ENCODE data around the gene AP3D1.
"Not testable (repeated sequence)": the region's sequence is repeated elsewhere in the genome, so short reads cannot be mapped to it uniquely, and the experiment has no call there.

The AP3D1 gene

DNA sequence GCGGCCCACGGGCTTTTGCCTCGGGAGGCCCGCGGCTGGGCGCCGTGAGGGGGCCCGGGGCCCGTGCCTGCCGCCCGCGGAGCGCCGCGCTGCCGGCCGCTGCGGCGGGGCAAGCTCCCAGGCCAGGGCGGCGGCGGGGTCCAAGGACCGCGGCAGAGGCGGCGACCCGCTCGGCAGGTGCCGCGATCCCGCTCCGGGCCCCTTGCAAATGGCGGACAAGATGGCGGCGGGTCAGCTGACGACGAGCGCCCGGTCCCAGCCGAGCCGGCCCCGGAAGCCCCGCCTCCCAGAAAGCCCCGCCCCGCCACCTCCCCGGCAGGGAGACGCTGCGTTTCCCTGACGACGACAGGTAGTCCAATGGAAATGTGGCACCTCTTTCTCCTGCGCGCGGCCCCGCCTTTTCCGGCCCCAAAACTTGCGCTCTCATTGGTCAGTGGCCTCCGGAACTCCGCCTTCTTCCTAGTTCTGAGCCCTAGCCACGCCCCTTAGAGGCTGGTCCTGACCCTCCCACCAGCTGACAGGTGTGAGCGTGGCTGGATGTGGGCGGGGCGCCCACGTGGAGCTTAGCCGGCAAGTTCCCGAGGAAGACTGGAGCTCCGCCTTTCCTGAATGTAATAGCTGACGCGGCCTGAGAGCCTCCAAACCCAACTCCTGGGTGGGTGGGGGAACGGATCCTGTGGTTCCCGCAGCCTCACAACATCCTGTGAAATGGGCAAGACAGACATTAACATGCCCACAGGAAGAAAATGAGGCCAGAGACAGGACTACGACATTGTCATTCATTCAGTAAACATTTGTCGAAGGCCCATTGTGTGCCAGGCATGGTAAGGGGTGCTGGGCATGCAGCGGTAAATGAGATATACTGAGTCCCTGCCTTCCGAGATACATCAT, at the start of gene AP3D1:
Gene AP3D1, minus strand, starts transcription at position 228 of the 891 bp plus-strand sequence. CDS start 232 bp downstream, outside the sequence.
- peak; percentile 100 for DNase-seq

DNA sequence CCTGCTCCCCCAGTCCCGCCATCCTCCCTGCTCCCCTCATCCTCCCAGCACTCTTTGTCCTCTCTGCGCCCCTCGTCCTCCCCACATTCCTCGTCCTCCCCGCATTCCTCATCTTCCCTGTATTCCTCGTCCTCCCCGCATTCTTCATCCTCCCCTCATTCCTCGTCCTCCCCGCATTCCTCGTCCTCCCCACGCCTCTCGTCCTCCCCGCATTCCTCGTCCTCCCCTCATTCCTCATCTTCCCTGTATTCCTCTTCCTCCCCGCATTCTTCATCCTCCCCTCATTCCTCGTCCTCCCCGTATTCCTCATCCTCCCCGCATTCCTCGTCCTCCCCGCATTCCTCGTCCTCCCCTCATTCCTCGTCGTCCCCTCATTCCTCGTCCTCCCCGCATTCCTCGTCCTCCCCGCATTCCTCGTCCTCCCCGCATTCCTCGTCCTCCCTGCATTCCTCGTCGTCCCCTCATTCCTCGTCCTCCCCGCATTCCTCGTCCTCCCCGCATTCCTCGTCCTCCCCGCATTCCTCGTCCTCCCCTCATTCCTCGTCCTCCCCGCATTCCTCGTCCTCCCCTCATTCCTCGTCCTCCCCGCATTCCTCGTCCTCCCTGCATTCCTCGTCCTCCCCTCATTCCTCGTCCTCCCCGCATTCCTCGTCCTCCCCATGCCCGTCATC, 49.4 kb upstream of the AP3D1 start:
- not testable (repeated sequence) for DNase-seq

DNA sequence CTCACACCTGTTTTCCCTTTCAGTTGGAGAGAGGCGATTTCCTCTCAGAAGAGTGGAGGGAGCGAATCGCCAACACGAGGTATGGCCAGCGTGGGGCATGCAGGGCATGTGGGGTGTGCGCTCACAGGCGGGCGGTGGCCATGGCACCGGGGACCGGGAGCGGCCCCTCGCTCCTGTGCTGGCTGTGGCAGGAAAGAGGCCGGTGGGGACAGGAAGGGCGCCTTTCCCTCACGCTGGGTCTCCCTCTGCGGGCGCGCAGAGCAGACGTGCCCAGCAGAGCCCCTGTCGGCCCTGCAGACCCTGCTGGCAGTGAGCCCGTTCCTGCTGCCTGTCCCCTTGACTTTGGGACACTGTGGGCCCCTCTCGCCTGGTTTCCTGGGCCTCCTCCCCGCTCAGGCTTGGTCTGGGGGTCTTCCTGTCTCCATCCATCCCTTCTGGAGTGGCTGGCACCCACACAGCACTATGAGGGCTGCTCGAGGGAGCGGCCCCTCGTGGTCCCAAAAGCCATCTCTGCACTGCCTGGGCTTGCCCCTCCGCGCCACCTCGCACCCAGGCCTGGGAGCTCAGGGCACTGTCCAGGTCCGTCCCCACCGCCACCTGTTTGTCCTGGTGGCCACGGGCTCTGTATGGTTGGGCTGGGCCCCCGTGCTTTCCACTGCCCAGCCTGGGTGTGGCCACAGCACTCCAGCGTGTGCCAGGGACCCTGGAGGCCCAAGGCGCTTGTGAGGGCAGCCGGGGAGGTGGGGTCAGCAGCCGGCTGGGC, 48.7 kb upstream of the AP3D1 start:
- DNase-seq: no peak

DNA sequence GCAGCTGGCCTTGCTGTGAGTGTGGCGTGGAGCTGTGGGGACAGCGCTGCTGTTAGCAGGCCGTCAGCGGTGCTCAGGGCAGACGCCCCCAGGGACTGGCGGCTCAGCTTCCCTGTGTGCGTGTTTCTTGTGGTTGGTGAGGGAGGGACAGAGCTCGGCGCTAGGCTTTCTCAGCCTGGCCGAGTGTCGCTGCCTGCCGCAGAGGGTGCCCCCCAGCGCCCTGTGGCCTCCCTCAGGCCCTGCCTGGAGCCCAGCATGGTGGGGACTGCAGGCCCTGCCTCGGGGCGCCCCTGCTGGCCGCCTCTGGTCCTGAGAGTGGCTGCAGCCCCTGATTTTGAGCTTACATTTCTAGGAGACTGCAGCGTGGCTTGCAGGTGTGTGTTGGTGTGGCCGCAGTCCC, 47.8 kb upstream of the AP3D1 start:
- no peak for DNase-seq

DNA sequence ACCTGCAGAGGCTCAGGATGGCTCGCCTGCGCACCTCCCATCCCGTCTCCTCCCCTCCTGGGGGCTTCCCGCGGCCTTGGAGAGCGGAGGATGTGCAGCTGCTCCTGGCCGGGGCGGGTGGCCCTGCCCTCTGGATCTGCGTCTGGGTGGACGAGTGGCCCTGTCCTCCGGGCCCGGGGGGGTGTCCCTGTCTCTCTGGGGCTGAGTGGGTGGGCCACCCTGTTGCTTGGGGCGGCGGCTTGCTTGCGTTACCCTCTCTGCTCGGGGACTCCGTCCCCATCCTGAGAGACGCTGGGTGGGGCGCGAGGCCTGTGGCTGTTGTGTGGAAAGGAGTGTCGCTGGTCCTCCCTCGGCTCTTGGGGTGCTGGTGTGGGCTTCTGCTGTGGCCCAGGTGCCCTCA, 47.0 kb upstream of the AP3D1 start:
- no peak for DNase-seq

DNA sequence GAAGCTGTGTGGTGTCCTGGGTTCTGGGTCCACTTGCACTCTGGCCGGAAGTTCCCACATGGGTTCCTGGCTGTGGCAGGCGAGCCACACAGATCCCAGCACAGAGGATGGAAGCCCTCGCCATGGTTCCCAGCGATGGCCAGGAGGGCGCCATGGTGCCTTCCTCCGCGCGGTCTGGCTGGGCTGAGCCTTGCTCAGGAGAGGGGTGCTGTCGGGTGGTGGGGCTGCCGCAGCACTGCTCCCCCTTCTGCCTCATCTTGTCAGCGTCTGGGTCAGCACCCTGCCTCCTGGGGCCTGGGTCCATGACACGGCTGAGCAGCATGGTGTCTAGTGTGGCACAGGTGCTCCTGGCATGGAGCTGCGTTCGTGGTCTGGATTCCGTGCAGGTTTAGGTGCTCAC, 45.9 kb upstream of the AP3D1 start:
- no peak for DNase-seq

DNA sequence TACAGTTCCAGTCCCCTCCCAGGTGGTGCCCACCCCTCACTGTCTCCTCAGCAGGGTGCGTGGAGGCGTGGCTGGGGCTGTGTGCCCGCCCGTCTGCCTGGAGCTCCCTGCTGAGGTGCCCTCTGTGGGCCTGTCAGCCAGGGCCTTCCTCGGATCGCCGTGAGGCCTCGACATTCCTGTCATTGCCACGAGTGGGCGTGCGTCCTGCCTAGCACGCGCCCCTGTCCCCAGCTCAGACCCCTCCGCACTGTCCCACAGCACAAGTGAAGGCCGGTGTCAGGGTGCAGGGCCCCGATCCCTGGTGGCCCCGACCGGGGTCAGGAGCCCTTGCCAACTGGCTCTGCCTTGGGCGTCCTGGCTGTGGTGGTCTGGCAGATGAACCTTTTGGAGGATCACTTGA, 44.5 kb upstream of the AP3D1 start:
- no peak for DNase-seq

DNA sequence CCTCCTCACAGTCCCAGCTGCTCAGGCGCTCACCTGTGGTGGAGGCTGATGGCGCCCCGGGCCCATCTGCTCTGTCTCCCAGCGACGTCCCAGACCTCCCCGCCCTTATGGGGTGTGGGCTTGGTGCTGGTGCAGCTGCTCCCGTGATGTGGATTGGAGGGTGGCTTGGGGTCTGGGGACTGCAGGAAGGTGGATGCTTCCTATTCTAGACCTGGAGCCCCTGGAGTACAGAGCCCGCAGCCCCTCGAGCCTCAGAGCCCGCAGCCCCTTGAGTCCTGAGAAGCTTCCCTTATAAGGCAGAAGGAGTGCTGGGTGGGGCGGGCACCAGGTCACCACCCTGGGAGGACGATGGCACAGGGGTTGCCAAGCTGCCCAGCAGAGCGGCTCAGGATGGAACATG, 44.0 kb upstream of the AP3D1 start:
- DNase-seq: no peak

DNA sequence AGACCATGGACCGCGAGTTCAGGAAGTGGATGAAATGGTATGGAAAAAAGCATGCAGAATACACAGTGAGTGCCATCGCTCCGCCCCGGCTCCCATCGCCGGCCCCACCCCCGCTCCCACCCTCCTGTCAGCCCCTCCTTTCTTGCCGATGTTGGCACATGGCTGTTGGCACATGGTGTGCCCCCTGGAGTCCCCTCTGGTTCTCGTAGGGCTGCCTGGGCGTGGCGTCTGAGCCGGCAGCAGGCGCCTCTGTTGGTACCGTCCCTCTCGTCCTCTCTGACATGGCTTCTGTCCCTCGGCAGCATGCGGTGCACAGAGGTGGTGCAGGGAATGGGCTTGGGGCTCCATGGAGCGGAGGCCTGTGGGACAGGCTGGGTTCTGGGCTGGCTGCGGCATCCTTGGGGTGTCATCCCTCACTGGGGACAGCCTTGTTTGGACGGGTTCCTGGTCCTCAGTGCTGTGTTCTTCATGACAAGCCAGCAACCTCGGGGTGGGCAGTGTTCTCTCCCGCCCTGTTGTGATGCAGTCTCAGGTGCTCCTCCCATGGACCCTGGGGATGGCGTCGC, 43.2 kb upstream of the AP3D1 start:
- no peak for DNase-seq

DNA sequence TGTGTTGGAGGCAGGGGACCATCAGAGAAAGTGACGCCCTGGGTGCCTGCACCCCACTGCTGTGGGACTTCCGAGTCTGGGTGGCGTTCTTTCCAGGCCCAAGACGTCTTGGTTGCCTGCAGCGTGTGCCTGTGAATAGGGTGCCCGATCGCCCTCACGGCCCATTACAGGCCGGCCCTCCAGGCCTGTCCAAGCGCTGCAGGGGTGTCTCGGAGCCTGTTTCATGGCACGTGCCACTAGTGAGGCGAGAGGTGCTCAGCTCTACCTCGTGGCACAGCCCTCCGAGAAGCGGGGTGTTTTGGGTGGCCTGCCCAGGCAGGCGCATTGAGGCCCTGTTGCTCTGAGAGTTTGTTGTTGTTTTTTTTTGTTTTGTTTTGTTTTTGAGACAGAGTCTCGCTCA, 42.4 kb upstream of the AP3D1 start:
- no peak for DNase-seq

DNA sequence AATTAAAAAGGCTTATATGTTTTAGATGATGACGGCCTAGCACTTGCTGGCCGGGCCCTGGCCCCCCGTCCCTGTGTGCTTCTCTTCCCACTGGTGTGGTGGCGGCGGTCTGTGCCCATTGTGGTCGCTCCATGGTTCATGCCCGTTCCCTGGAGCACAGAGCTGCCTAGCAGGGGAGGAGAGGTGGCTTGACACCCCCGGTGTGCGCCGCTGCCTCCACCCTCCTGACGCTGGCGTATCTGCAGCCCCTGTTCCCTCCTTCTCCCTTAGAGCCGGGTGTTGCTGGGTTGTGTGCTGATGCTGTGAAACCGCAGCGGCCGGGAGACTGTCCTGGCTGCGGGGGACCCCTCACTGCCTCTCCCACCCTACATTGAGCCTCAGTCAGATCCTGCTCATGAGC, 41.5 kb upstream of the AP3D1 start:
- DNase-seq: no peak

DNA sequence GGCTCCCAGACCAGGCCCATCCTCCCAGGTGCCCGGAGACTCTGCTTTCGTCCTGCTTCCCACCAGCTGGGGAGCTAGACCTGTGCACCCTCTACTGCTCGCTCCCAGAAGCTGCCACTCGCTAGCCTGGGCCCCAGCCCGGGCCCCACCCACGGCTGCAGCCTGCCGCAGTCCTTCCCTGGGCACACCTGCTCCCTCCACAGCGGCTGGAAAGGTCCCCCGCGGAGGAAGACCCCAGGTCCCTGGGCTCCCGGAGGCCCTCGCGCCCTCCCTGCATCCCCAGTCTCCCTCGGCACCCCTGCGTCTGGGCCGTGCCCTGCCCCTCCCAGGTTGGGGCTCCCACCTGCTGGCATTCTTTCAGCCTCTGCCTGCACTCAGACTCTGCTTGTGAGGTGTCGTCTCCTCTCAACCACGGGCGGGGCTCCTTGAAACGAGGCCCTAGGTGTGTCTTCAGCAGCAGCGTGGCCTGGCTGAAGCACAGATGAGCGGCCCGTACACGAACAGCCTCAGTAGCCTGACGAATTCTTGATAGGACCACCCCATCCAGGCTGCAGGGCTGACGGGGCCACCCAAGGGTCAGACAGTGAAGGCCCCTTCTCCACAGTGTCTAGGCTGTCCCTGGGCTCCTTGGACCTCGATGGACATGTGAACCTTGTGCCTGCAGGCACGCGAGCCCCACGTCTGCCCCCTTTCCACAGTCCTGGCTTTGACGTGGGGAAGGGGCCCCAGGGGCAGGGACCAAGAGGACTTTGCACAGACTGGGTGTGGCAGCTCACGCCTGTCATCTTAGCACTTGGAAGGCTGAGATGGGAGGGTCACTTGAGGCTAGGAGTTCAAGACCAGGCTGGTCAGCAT, 40.3 kb upstream of the AP3D1 start:
- DNase-seq: no peak

DNA sequence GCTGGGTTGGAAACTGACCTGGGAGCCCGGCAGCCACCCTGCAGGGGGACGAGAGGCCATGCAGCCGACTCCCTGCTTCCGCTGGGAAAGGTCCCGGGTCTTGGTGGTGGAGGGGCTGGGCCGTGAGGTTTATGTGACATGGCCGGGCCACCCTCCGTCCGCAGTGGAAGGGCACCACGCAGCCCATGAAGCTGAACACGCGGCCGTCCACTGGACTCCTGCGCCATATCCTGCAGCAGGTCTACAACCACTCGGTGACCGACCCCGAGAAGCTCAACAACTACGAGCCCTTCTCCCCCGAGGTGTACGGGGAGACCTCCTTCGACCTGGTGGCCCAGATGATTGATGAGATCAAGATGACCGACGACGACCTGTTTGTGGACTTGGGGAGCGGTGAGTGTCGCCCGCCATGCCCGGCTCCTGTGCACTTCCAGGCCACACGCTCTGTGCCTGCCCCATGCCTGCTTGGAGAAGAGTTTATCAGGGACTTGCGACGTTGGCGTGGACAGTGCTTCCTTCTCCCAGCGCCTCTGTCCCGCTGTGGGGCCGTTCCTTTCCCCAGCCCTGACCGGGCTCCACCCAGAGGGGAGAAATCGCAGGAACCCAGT, 39.6 kb upstream of the AP3D1 start:
- DNase-seq: no peak

DNA sequence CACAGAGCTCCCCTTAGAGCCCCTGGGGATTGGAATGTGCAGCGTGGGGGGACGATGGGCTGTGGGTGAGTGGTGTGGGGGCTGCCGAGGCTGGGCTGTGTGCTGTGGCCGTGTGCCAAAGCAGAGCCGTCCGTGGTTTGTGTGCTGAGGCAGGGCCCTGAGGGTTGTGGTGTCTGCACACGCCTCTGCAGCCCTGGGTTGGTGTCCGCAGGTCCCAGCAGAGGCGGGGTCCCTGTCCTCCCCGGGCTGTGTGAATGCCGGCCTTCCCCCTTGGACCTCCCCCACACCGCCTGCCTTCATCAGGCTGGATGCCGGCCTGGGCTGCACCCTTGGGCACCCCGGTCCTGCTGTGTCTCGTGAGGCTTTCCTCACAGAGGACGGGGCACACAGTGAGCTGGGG, 38.5 kb upstream of the AP3D1 start:
- DNase-seq: no peak

DNA sequence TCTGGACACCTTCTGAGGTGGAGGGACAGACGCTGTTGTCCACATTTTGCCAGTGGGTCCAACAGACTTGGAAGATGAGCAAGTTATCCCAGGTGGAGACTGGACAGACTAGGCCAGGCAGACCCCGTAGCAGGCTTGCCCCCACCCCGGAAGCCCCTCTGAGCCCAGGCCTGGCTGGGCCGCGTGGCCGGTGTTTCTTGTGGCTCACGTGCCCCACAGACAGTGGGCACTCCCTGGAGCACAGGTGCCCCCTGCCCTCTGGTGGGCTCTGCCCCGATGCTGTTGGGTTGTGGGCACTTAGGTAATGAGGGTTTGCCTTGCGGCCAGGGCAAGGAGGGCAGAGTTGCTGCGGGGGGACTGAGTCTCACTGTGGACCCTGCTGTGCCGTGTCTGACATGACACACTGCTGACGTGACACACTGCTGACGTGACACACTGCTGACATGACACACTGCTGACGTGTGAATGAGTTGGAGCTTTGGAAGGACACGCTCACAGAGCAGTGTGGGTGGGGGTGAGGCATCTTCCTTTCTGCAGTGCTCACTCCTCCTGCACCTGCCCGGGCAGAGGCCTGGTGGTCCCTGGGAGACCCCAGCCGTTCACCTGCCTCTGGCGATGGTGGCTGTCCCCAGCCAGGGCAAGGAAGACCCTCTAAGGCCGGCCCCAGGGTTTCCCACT, 37.5 kb upstream of the AP3D1 start:
- no peak for DNase-seq

DNA sequence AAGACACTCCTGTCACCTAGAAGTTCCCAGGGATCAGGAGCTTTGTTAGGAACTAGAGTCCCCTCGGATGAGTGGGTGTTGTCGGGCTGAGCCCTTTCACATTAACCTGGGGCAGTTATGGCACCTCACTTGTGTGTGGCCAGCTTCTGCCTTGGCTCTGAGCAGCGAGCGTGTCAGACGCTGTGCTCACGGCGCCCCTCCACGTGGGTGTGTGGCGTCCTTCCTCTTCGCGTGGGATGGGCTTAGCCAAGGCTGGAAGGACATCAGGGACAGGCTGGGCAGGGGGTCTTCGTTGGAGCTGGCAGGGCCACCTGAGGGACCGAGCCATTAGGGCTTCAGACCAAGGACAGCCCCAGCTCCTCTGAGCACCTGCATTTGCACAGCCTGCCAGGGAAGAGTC, 35.8 kb upstream of the AP3D1 start:
- DNase-seq: no peak

DNA sequence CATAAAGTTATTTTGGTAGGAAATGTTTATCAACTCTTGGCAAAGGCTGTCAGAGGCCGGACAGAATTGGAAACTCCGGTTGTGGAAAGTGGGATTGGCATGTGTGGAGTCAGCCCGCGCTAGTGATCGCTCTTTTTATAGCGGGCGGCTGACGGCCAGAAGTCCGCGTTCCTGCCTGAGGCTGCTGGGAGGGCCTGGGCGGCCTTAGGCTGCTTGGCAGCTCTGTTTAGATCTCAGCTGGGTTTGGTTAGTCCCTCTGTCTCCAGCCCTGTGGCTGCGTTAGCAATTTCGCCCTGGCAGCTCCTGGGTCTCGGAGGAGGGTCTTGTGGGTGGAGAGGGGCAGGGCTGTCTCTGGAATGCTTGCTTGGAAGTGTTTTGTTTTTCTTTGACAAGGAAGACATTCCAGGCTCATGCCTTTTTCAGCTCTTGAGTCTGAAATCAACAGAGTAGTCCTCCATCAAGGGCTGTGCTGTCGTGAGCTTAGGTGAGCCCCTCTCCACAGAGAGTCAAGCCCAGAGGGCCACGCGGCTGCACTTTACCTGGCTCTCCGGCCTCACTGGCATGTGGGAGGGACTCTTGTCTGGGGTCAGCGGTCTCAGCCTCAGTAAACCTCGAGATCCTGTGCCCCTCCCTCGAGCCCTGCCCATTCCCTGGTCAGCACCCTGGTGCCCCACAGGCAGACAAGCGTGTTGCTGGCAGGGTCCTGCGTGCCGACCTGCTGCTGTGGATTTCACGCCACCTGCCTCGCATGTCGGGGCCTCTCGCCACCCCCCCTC, 34.9 kb upstream of the AP3D1 start:
- no peak for DNase-seq

DNA sequence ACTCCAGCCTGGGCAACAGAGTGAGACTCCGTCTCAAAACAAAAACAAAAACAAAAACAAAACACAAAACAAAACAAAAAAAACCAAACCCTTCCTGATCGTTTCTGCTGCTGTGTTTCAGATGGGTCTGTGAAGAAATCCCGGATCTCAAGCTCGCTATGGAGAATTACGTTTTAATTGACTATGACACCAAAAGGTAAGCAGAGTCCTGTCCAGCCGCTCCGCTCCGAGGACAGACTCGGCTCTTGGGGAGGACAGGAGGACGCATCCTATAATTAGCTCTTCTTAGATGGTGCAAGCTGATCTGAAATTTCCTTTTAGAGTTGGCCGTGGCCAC, 34.3 kb upstream of the AP3D1 start:
- DNase-seq: no peak

DNA sequence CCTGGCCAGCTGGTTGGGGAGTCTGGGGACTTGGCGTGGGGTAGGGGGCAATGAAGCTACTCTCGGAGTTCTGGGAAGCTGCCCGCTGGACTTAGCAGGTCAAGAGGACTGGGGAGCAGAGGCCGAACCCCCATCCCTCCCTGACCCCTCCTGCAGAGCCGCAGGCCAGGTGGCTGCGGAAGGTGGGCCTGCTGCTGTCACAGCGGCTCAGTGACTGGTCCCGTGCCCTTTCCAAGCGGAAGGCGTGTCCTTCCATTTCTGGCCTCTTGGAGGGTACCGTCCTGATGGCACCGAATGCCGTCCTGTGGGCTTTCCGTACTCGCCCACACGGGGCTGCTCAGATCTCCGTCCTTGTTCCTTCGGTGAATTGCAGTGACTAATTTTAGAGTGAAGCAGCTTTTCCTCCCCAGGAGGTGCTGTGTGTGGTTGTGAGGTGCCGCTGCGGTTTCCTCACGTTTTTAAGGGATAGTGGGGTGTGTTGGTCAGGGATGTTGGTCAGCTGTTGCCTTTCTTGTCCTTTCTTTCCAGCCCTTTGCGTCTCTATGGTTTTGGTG, 33.1 kb upstream of the AP3D1 start:
- no peak for DNase-seq

DNA sequence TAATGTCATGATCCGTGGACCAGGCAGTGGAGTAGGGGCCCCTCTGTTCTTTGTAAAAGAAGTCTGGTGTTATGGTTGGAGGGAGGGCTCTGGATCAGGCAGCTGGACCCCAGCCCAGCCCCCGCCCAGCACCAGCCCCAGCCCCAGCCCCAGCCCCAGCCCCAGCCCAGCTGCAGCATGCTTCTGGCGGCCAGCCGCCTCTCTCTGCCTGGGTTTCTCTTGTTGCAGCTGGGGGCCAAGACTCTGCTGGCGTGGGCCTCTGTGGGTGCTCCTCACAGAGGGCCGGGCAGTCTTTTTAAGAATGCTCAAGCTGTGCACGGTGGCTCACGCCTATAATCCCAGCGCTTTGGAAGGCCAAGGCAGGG, 30.2 kb upstream of the AP3D1 start:
- no peak for DNase-seq

Data from CD4-positive, alpha-beta T cell treated with Interleukin-4 for 4 hours (primary cell).